ENCODE measurements around the gene PEG3. TPM values are rescaled to one million over a fixed set of nuclear protein-coding genes. Genes with fewer than 3 reads are reported as not detected.

The PEG3 gene
- total RNA-seq: 0.16 and 2.9 TPM in 2 replicates

GRCh38 chr19:56840451-56841192, at the start of gene PEG3, which contains the start of gene ZIM2:
Gene PEG3 (minus strand): TSS chr19:56840726. CDS start chr19:56824655, 16,071 bp downstream.
Gene ZIM2 (minus strand): TSS chr19:56840726. CDS start chr19:56824277, 16,449 bp downstream.

Other genes with a start within 250 kb of the PEG3 start
- gene ZNF71, start 245.4 kb downstream of the PEG3 start, total RNA-seq: 5.7 and 9.2 TPM in 2 replicates
- 0.32 TPM in 1 of 2 replicates, not detected in the other for gene SMIM17, start 197.6 kb downstream of the PEG3 start, total RNA-seq
- gene ZNF835, start 169.0 kb downstream of the PEG3 start, total RNA-seq: 0.09 TPM in 1 of 2 replicates, not detected in the other
- gene ZIM2, start within 50 bp of the PEG3 start, total RNA-seq: 0.09 TPM in 1 of 2 replicates, not detected in the other